Measurements from ENCODE around the gene RAMP1.
"Not testable (repeated sequence)": the region's sequence is repeated elsewhere in the genome, so short reads cannot be mapped to it uniquely, and the experiment has no call there.

The RAMP1 gene

GRCh38 chr2:237864444-237864931 is 5.1 kb downstream of the RAMP1 start:
- DNase-seq: no peak

- no peak for DNase-seq
These were observed 5.7 kb downstream of the RAMP1 start for GRCh38 chr2:237864940-237865622.

GRCh38 chr2:237865623-237866041 is 6.2 kb downstream of the RAMP1 start:
- no peak for DNase-seq

GRCh38 chr2:237866101-237866621 is 6.7 kb downstream of the RAMP1 start:
- DNase-seq: no peak

GRCh38 chr2:237867465-237867864 is 8.0 kb downstream of the RAMP1 start:
- no peak for DNase-seq

- not testable (repeated sequence) for DNase-seq
These were observed 8.7 kb downstream of the RAMP1 start for GRCh38 chr2:237868074-237868473.

GRCh38 chr2:237868631-237869342 is 9.4 kb downstream of the RAMP1 start:
- peak; percentile 26 for DNase-seq

- no peak for DNase-seq
These were observed 10.1 kb downstream of the RAMP1 start for GRCh38 chr2:237869343-237870102.

GRCh38 chr2:237870126-237870525 is 10.7 kb downstream of the RAMP1 start:
- no peak for DNase-seq

GRCh38 chr2:237870754-237871651 is 11.6 kb downstream of the RAMP1 start:
- no peak for DNase-seq

GRCh38 chr2:237872178-237872887 is 12.9 kb downstream of the RAMP1 start:
- DNase-seq: no peak

- DNase-seq: no peak
These were observed 14.0 kb downstream of the RAMP1 start for GRCh38 chr2:237873421-237873831.

- DNase-seq: no peak
These were observed 14.6 kb downstream of the RAMP1 start for GRCh38 chr2:237873897-237874551.

- DNase-seq: no peak
These were observed 15.2 kb downstream of the RAMP1 start for GRCh38 chr2:237874585-237875161.

- peak; percentile 68 for DNase-seq
These were observed 16.0 kb downstream of the RAMP1 start for GRCh38 chr2:237875256-237876060.

GRCh38 chr2:237876061-237876526 is 16.7 kb downstream of the RAMP1 start:
- no peak for DNase-seq

- DNase-seq: no peak
These were observed 17.1 kb downstream of the RAMP1 start for GRCh38 chr2:237876532-237876931.

GRCh38 chr2:237876951-237877491 is 17.6 kb downstream of the RAMP1 start:
- no peak for DNase-seq
